Endothelial cell of umbilical vein (primary cell): Measurements from ENCODE around the gene RELL1.

Experiments used
- CTCF ChIP-seq, 2 donors: IDR thresholded peaks; 1 replicate in 1 of 2; 2 replicates in 1 of 2; pipeline ENCODE4 v1.5.1; 2011; ENCODE audit warnings: low read length in 2 of 2, mild to moderate bottlenecking in 2 of 2, moderate library complexity in 2 of 2, control low read depth in 1 of 2, inconsistent platforms in 1 of 2, low read depth in 1 of 2; ENCODE audit not compliant: insufficient read depth in 1 of 2; ENCODE audit errors: extremely low read depth in 1 of 2
- EZH2 ChIP-seq: IDR thresholded peaks from 2 replicates; pipeline ENCODE4 v1.6.1; 2012; ENCODE audit warnings: borderline replicate concordance, low read depth, mild to moderate bottlenecking, moderate library complexity, low read length, inconsistent platforms; ENCODE audit not compliant: severe bottlenecking
- FOS ChIP-seq: IDR thresholded peaks from 2 replicates; pipeline ENCODE4 v1.6.1; 2011; ENCODE audit warnings: mild to moderate bottlenecking, low read length, moderate library complexity, borderline replicate concordance; ENCODE audit not compliant: insufficient read depth
- GATA2 ChIP-seq: IDR thresholded peaks from 2 replicates; pipeline ENCODE4 v1.7.0; 2011; ENCODE audit warnings: low read depth, mild to moderate bottlenecking, moderate library complexity, mixed read lengths, low read length; ENCODE audit not compliant: insufficient read length, insufficient read depth
- MAX ChIP-seq: IDR thresholded peaks from 2 replicates; pipeline ENCODE4 v1.6.1; 2011; ENCODE audit not compliant: insufficient read depth, insufficient read length
- MYC ChIP-seq: IDR thresholded peaks from one replicate; pipeline ENCODE4 v1.6.1; 2011; ENCODE audit warnings: mild to moderate bottlenecking, low read depth, low read length
- POLR2A ChIP-seq: IDR thresholded peaks from 2 replicates; pipeline ENCODE4 v1.6.1; 2012; ENCODE audit warnings: low read depth, mild to moderate bottlenecking, control low read depth, low read length
- POLR2AphosphoS5 ChIP-seq: IDR thresholded peaks from 2 replicates; pipeline ENCODE4 v1.6.1; 2012; ENCODE audit warnings: low read depth, mild to moderate bottlenecking, control low read depth, low read length, moderate library complexity; ENCODE audit not compliant: insufficient read depth

GRCh38 chr4:37727635-37728034 lies 41.5 kb upstream of the RELL1 start:
- TF ChIP-seq MAX = no peak
- no peak for TF ChIP-seq EZH2
- no peak for TF ChIP-seq FOS
- TF ChIP-seq POLR2A = no peak
- no peak for TF ChIP-seq CTCF (IDR thresholded peaks at IDR 0.05; ENCODE audit: extremely low read depth in 1 of 2, insufficient read depth in 1 of 2, low read depth in 1 of 2, low read length in 2 of 2)
- TF ChIP-seq POLR2AphosphoS5 = no peak
- TF ChIP-seq MYC = no peak
- no peak for TF ChIP-seq GATA2
